D721Med (cell line): ENCODE data around the gene PTGIS.

Source experiments
- DNase-seq: peaks from one replicate; pipeline ENCODE4 v3.0.0; 2011; ENCODE audit warnings: low spot score; ENCODE audit not compliant: insufficient read length
- FAIRE-seq: peaks from 2 replicates; lab custom pipeline; 2011; peaks lifted over from hg19 to GRCh38; lab: Jason Lieb, UNC
- TF ChIP-seq, protein P1 (sequence below): IDR thresholded peaks from 2 replicates; pipeline ENCODE4 v1.5.1; 2012; ENCODE audit warnings: mild to moderate bottlenecking, control low read depth; ENCODE audit not compliant: insufficient read depth; ENCODE audit errors: missing control alignments

The PTGIS gene

DNA sequence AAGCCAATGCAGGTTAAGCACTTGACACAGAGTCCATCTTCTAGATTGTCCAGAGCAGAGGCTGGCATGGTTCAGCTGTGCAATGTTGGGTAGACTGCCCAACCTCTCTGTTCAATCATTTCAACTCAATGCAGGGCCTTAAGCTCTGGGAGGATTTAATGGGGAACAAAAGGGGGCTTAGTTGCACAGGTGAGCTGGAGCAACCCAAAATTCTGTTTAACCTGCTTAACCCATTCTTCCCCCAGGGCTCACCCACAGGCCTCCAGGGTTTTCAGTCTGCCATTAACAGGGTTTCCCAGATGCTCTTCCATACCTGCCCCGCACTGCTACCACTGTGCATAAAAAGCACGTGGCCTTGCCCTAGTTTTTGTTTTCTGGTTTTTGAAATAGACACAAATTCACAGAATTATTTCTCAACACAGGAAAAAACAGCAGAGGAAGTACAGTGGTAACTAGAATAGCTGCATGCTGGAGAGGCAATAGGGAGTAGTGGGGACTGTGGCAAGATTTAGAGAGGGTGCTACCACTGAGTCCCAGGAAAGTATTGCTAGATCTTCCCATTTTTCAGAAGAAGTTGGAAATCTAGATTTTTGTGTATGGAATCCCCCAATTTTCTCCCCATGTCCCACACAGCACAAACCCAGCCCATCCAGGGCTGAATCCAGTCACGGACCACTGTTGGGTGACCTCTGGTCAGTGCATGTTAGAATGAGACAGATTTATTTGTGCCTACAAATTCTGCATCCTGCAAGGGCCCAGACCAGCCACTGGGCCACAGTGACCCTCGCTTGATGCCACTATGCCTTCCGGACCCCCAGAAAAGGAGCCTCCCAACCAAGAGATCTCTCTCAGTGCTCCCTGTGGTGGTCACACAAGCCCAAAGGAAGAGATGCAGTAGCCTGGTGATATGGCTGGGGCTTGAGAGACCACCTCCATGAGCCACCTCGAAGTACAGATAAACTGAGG lies 4.6 kb downstream of the PTGIS start:
- no peak for FAIRE-seq
- no peak for DNase-seq
- TF ChIP-seq, protein P1, sequence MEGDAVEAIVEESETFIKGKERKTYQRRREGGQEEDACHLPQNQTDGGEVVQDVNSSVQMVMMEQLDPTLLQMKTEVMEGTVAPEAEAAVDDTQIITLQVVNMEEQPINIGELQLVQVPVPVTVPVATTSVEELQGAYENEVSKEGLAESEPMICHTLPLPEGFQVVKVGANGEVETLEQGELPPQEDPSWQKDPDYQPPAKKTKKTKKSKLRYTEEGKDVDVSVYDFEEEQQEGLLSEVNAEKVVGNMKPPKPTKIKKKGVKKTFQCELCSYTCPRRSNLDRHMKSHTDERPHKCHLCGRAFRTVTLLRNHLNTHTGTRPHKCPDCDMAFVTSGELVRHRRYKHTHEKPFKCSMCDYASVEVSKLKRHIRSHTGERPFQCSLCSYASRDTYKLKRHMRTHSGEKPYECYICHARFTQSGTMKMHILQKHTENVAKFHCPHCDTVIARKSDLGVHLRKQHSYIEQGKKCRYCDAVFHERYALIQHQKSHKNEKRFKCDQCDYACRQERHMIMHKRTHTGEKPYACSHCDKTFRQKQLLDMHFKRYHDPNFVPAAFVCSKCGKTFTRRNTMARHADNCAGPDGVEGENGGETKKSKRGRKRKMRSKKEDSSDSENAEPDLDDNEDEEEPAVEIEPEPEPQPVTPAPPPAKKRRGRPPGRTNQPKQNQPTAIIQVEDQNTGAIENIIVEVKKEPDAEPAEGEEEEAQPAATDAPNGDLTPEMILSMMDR = no peak

DNA sequence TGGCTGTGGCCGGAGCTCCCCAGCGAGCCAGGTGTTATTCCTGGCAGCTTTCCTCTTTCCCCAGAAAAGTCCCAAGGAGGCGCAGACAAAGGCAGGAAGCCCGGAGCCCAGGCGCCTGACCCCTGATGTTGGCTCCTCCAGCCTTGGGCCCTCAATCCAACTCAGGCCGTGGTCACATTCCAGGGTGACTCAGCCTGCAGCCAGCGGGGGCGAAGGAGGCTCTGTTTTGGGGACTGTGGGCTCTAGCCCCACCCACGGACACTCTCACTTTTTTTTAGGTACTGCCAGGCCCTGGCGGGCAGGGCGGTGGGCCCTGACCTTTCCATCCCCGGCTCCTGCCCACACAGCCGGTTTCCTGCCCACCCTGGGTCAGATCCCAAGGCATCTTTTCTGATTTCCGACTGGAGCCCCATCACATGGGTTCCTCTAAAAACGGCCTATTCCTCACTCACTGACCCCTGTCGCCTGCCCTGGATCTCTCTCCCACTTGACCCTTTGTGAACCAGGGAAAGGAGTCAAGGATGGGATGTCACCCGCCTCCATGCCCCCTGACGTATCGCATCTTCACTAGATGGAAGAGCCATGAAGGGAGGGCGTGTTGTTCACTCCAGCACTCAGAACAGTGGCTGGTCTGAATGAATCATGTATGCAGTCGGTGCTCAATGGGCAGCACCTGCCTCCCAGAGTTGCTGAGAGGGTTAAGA lies 5.5 kb downstream of the PTGIS start:
- FAIRE-seq = no peak
- no peak for DNase-seq
- TF ChIP-seq, protein P1 = no peak

DNA sequence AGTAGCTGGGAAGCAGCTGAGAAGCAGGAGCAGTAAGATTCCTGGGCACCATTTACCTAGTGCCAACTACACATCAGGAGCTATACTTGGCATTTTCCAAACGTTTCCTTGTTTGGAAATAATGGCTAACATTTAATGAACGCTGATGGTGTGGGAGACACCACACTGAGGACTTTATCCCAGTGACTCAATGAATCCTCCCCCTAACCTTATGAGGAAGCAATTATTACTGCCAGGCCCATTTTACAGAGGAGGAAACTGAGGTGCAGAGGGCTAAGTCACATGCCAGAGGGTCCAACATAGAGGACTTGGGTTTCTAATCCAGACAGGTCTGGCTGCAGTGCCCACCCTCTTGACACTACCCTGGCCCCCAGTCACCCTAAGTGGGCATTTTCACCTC lies 6.1 kb downstream of the PTGIS start:
- no peak for DNase-seq
- TF ChIP-seq, protein P1 = no peak
- FAIRE-seq = no peak

DNA sequence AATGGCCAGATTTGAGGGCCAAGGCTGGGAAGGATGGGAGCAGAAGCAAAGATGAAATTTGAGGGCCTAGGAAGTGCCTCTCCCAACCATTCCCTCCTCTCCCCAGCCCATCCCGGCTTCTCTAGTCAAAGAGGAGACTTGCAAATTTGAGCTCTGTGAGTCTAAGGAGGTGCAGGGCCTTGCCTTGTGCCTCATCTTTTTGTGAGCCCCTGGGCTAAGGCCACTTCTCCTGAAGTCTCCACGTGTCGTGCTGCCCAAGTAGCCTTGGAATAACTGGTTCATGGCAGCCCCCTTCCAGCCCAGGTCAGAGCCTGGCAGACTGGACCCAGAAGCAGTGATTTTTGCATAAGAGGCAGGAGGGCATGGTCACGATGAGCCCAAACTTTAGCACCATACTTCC lies 6.7 kb downstream of the PTGIS start:
- DNase-seq = no peak
- TF ChIP-seq, protein P1 = no peak
- no peak for FAIRE-seq

DNA sequence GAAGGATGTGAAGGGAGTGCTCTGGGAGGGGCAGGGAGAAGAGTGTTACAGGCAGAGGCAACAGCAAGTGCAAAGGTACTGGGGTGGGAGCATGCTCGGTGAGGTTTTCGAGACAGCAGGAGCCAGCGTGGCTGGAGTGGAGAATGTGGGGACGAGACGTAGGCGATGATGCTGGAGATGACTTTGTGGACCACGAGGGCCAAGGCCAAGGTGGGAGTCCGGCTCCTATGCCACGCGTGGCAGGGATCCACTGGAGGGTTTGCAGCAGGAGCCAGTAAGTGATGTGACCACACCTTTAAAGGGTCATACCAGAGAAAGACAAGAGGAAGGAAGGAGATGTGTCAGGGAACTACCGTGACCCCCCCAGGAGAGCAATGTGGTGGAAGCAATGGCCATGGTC lies 7.3 kb downstream of the PTGIS start:
- no peak for DNase-seq
- FAIRE-seq = no peak
- TF ChIP-seq, protein P1 = no peak

DNA sequence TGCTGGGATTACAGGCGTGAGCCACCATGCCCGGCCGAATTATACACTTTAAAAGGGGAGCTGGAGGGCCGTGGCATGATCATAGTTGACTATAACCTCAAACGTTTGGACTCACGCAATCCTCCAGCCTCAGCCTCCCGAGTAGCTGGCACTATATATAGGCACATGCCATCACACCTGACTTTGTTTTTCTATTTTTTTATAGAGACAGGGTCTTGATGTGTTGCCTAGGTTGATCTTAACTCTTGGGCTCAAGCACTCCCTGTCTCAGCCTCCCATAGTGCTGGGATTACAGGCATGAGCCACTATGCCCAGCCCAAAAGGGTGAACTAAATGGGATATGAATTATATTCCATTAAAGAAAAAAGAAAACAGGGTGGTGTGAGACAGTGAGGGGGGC lies 7.8 kb downstream of the PTGIS start:
- TF ChIP-seq, protein P1 = no peak
- FAIRE-seq (no peak), DNase-seq (no peak)
